Renal cortex interstitium (tissue), 11 donors: ENCODE results near the gene CCDC57. TPM values are rescaled to one million over a fixed set of nuclear protein-coding genes. Genes with fewer than 3 reads are reported as not detected.
"Not testable (repeated sequence)": the region's sequence is repeated elsewhere in the genome, so short reads cannot be mapped to it uniquely, and the experiment has no call there.

ENCODE experiments used
- DNase-seq, 11 donors: peaks; one replicate each; pipeline ENCODE4 v3.0.0-alpha.2; 2013; ENCODE audit warnings: low read depth in 9 of 11, low spot score in 4 of 11; ENCODE audit errors: extremely low read depth in 1 of 11
- polyA plus RNA-seq, 3 donors: library from polyadenylated mRNA; unstranded; fragments of 120-200 nt; gene quantifications; one replicate each; pipeline ENCODE4 v1.2.1, GENCODE V29; 2013; ENCODE audit not compliant: insufficient read length in 3 of 3

Gene CCDC57
- polyA plus RNA-seq, 3 donors: 47.3 to 90.6 (median 57.0) TPM

DNA sequence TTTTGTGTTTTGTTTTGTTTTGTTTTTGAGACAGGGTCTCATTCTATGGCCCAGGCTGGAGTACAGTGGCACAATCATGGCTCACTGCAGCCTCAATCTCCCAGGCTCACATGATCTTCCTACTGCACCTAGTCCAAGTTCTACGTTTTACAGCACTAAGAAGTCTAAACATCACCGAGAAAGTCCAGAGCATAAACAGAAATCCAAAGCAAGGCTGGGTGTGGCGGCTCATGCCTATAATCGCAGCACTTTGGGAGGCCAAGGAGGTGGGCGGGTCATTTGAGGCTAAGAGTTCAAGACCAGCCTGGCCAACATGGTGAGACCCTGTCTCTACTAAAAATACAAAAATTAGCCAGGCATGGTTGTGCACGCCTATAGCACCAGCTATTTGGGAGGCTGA, 19.6 kb downstream of the CCDC57 start:
- DNase-seq: not testable (repeated sequence)

DNA sequence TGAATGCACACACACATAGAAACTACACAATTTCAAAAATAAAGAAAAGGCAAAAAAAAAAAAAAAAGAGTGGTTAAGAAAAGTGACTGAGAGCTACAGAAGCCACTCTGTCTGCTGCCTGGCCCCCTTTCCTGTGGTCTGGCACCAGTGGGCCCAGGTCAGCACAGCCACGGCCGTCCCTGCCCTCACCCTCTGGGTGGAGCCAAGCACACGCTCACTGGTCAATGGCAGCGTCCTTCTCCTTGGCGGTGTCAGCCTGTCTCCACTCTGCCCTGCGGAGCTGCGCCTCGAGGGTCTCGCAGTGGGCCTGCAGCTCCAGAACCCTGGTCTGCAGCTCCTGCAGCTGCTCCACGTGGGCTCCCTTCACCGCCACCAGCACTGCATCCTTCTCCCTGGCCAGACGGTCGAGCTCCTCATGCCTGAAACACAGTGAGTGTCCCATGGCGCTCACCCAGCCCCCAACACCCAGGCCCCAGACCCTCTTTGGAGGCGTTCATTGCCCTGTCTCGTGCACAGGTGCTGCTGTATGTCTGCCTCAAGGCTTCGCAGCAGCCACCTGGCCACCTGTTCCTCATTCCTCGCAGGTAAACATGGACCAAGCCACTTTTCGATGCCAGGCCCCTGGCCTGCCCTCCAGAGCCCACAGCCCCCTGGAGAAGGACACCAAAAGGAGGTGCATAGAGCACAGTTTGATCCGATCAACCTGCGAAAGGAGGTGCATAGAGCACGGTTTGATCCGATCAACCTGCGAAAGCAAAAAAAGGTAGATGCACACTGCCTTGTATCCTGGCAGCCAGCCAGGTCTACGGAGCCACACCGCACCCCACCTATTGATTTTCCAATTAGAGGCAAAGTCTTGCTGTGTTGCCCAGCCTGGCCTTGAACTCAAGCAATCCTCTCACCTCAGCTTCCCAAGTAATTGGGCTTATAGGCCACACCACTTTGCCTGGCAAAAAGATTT, 24.4 kb downstream of the CCDC57 start:
- DNase-seq: no peak

DNA sequence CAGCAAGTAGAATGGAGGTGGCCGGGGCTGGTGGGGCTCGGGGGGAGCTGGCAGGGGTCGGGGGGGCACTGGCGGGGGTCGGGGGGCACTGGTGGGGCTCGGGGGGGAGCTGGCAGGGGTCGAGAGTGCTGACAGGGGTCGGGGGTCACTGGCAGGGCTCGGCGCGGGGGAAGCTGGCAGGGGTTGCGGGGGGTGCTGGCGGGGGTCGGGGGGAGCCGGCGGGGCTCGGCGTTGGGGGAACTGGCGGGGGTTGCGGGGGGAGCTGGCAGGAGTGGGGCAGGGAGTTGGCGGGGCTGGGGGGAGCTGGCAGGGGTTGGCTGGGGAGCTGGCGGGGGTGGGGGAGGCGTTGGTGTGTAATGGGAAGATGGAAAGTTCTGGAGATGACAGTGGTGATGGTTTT, 25.1 kb downstream of the CCDC57 start:
- no peak for DNase-seq

DNA sequence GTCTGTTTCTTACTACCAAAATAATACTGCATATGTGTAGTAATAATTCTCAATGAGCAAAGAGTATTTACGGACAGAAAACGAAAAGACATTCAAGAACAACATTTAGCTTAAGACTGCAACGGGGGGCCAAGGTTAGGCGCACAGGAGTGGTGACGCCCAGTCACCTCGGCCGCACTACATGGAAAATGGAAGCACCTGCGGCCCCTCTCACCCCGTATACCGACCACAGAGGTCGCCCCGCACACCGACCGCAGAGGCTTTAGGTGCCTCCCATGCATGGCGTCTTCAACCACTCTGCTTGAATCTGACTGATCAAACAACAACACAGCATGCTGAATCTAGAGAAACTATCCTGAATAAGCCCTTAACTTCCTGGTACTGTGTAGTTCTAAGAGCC, 26.4 kb downstream of the CCDC57 start:
- DNase-seq: no peak

DNA sequence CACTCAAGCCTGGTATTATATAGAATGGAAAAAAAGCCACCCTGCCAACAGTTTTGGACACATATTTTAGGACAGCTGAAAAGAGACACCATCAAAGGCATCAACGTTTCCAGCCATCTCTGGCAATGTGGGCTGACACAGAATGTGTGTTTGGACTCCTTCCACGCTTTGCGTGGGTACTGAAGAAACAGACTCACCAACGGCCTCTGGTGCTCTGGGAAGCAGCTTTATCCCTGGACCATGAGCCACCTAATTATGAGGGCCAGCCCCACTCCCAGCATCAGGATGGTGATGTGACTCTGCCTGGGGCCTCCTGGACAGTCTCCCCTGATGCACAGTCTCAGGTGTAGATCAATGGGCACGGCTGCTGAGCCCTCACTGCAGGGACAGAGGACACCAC, 27.9 kb downstream of the CCDC57 start:
- DNase-seq: no peak

DNA sequence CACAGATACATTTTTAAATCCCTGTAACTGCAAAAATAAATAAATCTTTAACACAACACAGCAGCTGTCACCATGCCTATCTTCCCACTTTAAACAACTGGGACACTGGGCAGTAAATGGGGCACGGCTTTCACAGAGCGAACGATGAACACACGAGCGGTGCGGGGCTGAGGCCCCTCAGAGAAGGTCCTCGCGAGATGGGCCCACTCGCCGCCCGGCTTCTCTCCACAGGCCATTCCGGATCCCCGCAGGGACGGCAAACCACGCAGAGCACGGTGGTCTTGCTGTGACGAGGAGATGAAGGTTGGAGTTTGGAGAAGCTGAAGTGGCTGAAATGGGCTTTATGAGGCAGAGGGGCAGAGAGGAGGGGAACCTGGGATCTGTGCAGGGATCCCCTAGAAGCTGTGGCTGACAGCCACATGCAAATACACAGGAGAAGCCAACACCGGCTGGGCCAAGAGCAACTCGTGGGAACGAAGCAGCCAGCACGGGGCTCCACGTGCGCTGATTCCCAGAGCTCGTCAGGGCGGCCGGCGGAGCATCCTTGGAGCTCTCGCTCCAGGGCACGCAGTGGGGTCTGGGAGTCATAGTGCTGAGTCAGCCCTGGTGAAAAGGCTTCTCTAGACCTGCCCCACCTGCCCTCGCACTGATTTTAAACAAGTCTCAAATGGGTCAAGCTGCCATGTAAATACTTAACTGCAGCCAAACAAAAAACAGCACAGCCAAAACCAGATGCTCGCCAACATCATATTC, 31.7 kb downstream of the CCDC57 start:
- DNase-seq: no peak

DNA sequence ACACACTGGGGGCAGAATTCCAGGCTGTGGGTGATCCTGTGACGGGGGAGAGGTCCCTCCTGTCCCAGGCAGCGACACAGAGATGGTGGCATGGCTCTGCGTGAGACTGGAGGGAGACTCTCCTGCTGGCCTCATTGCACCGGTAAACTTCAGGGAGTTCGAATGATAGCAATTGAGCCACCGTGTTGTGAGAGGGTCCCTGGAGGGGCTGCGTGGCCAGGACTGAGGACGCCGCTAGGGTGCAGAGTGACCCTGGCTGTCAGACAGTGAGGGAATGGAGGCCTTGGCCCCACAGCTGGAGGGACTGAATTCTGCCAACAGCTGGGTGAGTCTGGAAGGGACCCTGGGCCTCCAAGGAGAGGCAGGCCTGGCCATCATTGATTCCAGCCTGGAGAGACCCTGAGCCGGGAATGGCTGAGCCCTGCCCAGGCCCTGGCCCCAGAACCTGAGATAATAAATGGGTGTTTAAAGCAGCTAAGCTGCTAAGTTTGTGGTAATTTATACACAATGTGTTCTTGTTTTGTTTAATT, 32.6 kb downstream of the CCDC57 start:
- DNase-seq: no peak

DNA sequence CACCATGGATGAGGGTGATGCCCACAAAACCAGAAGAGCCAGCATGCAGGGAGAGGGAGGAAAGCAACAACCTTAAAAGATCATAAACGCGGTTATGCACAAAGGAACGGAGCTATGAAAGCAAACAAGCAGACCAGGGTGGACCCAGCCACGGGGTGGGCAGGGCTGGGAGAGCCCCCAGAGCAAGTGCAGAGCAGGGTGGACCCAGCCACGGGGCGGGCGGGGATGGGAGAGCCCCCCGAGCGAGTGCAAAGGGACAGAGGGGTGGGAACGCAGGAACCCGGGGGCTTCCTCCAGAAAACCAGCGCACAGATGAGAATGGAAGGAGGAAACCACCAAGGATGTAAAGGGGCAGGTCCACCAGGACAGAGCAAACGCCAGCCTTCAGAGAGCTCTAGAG, 33.2 kb downstream of the CCDC57 start:
- no peak for DNase-seq

DNA sequence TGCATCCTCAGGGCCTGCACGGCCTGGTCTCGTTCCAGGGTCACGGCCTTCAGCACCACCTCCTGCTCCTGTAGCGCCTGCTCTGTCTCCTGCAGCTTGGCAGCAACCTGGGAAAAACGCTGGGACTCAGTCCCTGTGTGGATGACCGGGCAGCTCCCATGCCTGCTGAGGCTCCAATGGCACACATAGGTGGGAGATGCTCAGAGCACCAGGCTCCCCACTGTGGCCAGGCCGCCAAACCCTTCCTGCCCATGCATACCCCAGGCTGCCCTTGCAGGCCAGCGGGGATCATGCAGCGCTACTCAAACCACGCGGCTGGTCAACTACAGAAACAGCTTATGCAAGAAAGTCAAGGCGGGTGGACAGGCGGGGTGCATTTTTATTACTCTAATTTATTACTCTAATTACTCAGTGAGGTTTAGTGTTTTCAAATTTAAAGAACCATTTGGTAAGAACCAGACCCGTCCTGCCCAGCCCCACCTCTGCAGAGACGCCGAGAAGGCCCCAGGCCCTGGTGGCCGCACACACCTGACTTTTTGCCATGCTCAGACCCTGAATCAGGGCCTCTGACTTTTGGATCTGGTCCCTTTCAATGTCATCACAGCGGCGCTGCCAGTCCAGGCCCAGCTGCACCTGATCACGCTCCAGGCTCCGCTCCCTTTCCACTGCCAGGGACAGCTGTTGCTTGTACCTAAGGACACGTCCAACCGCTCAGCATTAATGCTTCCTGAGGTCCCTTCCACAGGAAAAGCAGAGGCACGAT, 34.0 kb downstream of the CCDC57 start:
- peak in 8 of 11 donors; percentile 24 to 36 (median 31) for DNase-seq

DNA sequence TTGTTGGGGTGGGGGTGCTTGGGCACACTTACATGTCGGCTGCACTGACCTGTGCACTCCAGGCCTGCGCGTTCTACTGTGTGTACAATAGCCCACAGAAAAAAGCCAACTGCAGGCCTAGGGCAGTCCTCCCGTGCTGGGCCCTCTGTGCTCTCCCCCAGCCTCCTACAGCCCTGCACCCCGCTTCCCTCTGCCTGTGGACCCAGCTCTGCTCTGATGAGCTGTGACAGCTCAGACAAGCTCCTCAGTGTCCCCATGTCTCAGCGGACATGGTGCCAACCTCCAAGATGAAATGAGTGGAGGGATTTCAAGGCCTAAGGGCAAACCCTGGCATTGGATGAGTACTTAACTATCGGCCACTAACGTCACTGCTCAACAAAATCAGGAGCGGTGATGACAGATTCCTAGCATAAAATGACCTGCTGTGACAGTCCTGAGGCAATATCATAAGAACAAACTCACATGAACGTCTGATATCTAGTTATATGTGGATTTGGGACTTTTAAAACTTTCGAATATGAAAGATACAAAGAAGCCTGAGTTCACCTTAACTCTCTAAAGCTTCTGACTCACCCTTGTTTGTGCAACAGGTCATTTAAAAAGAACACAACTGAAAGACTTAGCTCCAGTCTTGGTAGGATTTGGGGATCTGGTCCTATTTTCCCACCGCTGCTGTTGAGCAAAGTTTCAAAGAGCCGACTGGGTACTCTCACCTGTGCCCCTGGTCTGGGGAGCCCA, 34.7 kb downstream of the CCDC57 start:
- DNase-seq: no peak

DNA sequence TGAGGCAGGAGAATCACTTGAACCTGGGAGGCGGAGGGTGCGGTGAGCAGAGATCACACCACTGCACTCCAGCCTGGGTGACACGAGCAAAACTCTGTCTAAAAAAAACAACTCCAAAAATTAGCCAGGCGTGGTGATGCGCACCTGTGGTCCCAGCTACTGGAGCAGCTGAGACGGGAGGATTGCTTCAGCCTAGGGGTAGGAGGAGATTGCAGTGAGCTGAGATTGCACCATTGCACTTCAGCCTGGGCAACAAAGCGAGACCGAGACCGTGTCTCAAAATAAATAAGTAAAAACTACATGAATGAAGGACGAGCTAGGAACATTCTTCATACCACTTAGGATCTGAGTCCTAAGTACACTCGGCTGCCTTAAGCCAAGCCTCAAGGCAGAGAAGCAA, 35.4 kb downstream of the CCDC57 start:
- DNase-seq: no peak

DNA sequence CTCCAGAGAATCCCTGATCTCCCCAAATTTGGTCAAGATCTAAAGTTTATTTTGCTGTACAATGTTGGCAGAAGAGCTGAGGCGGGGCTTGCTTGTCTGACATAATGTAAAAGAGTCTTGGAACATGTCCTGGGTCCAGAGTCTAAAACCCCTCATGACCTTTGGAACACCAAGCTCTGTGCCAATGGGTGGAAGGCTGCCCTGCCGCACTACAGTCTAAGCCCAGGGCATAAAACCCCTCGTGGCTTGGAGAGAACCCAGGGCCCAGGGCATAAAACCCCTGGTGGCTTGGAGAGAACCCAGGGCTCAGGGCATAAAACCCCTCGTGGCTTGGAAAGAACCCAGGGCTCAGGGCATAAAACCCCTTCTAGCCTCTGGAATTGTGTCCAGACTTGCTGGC, 36.7 kb downstream of the CCDC57 start:
- DNase-seq: no peak

DNA sequence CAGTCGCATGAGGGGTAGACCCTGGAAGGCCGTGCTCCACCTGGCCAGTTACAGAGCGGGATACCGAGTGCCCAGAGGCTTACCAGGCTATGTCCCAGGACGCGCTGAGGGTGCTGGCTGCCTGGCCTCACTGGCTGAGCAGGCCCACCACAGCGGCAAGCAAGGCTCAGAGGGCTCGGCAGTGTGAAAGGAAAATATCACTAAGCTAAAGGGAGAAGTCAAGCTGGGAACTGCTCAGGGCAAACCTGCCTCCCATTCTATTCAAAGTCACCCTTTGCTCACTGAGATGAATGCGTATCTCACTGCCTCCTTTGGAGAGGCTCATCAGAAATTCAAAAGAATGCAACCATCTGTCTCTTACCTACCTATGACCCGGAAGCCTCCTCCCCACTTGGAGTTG, 37.4 kb downstream of the CCDC57 start:
- no peak for DNase-seq

DNA sequence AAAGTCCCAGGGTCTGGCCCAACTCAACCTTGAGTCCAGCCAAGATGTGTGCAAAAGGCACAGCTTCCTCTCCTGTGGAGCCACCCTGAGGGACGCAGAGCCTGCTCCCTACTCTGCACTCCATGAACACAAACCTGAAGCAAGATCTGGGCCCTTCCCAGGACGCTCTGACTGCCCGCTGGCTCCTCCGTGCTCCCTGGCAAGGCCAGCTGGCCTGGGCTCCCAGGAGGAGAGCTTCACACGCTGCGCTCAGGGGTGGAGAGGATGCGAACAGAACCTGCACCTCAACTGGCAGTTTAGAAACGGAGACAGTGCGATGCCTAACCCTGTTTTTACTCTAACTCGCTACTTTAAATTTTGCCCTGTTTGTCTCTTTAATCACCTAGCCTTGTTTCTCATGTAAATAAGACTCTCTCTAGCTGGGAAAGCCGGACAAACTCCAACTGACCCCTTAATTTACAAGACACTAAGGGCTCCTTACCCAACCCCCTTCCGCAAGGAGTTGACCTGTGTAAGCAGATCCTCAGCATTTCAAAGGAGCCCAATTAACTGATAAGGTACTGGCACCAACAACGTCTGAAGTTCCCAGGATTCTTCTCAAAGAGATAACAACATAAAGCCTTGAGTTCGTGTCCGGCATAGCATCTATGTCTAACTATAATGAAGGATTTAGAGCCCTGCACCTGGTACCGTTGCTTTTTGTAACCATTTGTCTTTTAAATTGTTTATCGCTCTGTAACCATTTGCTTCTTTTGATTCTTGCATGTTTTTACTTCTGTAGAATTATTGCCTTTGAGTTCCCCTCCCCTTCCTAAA, 38.4 kb downstream of the CCDC57 start:
- DNase-seq: not testable (repeated sequence)

DNA sequence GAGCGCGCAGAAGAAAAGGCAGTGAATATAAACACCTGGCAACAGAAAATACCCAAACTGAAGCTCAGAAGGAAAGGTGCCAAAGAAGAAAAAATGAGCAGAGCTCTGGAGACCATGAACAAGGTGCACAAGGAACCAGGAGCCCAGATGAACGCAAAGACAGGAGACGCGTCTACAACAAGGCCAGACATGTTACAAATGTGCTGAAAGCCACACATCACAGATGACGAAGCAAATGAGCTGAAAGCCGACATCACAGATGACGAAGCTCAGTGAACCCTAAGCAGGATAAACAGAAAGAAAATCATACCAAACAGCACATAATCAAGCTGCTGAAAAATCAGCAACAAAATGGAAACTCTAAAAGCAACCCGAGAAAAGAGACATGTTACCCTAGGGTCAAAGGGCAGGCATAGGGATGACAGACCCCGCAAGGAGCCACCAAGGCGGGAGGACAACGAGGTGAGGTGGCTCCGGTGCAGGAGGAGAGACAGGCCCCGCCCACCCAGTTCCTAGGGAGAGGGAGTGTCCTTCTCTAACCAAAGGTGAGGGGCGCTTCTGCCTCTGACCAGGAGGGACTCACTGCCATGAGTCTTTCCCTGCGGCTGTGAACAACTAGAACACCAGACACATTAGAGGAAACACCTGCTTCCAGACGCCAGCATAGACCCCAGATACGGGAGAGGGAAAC, 39.1 kb downstream of the CCDC57 start:
- no peak for DNase-seq

DNA sequence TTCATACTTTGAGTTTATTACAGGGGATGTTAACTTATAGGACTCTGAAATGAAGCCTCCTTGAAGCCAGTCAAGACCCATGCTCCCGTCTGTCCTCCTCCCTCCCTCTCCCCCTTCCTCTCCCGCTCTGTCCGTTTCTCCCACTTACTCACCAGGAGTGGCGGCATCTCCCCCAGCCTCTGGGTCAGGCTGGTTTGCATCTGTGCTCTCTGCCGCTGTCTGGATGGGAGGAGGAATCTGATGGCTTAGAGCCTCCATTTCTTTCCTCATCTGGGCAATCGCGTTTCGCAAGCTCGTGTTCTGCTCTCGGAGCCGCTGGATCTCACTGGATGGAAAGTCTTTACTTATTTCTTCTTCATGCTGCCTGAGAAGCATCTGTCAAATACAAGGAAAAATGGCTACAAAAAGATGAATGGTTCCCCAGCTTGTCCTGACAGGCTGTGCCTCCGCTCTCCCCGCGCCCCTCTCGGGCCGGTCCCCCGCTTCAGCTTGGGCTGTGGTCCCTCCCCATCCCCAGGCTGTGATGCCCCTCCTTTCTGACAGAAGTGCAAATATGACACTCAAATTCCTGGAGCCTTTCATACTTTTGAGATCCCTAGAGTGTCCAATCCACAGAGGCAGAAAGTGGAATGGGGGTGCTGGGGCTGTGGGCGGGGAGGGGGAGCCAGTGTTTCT, 40.0 kb downstream of the CCDC57 start:
- DNase-seq: no peak
